Ecto neural progenitor cell (in vitro differentiated cells): ENCODE data around the gene KRT27.

Experiments used
- DNase-seq: peaks from one replicate; pipeline ENCODE4 v3.0.0-alpha.2; 2018; ENCODE audit warnings: low spot score

Gene KRT27

GRCh38 chr17:40809721-40810421 is 27.5 kb upstream of the KRT27 start:
- no peak for DNase-seq

DNA sequence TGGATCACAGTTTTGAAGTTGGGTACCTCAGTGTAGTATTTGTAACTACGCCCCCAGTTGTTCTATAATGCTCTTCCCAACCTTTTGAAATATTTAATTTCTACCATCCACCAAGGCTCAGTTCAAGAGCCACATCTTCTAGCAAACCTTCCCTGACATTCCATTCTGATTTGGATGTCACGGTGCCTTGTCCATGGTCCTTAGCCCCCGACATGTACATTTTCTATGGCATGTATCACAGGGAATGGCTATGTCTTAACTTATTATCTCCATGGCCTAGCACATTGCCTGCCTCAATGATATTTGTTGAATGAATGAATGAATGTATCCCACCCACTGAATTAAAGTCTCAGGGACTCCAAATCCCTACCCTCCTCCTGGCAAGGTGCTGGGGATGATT is 23.8 kb upstream of the KRT27 start:
- DNase-seq: no peak

DNA sequence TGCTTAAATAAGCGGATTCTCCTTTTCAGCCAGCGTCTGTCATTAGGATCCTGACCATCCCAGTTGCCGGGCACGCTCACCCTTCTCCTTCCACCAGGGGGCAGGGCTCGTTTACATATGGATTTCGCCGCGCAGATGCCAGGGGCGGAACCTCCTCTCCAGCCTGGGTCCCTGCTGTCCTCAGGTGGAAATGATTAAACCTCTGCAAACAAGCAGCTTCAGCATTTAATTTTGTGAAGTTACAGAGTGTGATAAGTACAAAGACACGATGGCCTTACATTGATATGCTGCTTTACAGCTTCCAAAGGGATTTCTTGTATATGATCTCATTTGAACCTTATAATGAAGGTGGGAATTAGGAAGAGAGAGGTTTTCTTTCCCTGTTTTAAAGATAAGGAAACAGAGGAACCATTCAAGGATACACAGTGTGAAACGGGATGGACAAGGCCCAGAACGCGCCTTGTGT is 21.3 kb upstream of the KRT27 start:
- peak; percentile 90 for DNase-seq

GRCh38 chr17:40801157-40801556 is 18.8 kb upstream of the KRT27 start:
- DNase-seq: no peak

GRCh38 chr17:40800381-40800780 is 18.0 kb upstream of the KRT27 start:
- no peak for DNase-seq

DNA sequence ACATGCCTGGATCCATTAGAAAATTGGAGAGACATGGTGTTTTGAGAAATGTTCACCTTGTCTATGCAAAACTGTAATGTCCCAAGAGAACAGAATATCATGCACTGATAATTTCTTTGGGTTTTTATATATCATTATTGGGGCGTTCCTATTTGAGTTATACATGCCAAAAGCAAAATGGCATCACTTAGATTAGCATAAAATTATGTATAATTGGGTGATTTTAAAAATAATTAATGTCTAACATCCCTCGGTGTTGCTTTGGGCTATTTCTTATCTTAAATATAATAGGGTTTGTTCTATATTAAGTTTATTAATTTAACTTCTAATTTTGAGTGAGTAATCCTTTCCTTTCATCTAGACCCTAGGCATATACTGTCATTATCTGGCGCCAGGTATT is 17.5 kb upstream of the KRT27 start, which contains the start of gene KRT28:
Gene KRT28 (minus strand): TSS at position 101 of the 400 bp plus-strand sequence. CDS start 66 bp downstream, at position 35.
- no peak for DNase-seq

DNA sequence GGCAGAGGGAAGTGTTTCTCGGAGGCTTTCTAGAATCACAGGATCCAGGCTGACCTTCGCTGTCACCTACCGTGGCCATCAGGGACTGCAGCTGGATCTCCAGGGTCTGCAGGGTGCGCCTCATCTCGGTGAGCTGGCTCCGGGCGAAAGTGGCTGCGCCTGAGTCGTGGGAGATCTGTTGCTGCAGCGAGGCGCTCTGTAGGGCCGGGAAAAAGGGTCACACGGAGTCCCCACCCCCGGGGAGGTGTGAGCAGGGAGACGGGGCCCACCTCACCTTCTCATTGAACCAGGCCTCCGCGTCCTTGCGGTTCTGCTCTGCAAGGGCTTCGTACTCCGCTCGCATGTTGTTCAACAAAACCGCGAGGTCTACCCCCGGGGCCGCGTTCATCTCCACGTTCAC is 14.5 kb upstream of the KRT27 start:
- DNase-seq: no peak

- DNase-seq: no peak
These were observed 12.8 kb upstream of the KRT27 start for GRCh38 chr17:40795019-40795667.

DNA sequence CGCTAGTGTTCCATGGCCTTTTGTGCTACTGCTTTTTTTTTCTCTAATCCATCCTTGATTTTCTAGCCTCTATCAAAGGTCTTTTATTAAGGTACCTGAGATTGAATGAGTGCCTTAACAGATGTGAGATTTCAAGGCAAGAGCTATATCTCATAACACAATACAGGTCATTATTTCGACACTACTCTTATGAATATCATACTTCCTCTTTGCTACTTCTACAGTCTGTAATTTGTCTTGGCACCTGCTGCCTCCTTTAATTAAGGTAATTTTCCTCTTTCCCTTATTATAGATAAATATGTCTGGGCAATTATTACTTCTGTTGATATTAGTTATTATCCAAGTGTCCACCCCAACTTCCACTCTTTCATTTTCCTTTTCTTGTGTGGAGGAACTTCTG is 12.1 kb upstream of the KRT27 start:
- DNase-seq: no peak

DNA sequence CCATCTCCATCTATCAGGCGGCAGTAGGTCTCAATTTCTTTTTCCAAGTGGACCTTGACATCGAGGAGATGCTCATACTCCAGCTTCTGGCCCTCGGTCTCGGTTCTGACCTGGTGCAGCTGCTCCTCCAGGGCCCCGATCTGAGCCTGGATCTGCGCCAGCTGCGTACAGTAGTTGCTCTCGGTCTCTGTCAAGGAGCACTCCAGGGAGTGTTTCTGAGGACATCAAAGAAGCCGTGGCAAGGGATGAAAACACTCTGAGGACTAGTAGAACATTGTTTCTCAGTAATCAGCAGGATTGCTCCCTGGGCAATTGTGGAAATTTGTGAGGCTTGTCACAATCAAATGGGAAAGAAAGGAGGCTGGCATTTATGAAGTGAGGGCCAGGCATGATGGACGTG is 11.5 kb upstream of the KRT27 start:
- no peak for DNase-seq

GRCh38 chr17:40791787-40792436 is 9.6 kb upstream of the KRT27 start:
- no peak for DNase-seq

GRCh38 chr17:40791111-40791510 is 8.8 kb upstream of the KRT27 start:
- DNase-seq: no peak

- no peak for DNase-seq
These were observed 3.0 kb downstream of the KRT27 start for GRCh38 chr17:40779181-40779909.

GRCh38 chr17:40778461-40778860 is 3.9 kb downstream of the KRT27 start:
- DNase-seq: no peak

DNA sequence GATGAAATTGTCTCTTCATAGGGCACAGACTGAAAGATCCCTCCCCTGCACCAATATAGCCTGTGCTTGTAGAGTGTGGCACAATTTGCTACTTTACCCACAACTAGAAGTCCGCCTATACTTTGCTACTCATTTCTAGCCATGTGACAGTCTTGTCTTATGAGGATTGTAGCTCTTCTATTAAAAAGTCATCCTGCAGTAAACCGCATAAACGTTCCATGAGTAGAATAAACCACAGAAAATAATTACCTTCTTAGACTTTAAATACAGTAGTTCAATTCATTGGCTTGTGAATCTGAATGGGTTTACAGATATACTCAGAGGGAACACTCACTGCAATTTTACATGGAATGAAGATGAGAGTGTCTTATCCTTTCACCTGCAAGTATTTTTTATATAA is 4.4 kb downstream of the KRT27 start:
- DNase-seq: no peak

GRCh38 chr17:40777459-40777858 is 4.9 kb downstream of the KRT27 start:
- no peak for DNase-seq

- DNase-seq: no peak
These were observed 6.4 kb downstream of the KRT27 start for GRCh38 chr17:40775945-40776344.

DNA sequence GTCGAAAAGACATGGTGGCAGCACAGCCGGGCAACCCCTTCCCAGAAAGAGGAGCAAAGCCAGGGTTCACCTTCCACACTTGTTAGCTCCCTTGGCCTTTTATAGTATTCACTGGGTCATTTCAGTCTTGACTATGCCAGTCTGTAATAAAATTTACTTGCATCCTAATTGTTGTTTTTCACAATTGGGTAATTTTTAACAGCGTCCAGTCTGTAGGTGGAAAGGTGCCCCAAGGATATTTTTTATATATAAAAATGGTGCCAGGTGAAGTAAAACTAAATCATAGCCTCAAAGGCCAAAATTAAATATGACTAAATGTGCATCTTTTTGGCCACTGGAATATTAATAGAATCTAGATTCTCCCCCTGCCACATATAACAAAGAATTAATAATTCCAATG is 10.2 kb downstream of the KRT27 start, which contains the start of gene KRT26:
Gene KRT26 (minus strand): TSS at position 101 of the 400 bp plus-strand sequence. CDS start 88 bp downstream, at position 13.
- no peak for DNase-seq

- no peak for DNase-seq
These were observed 16.7 kb downstream of the KRT27 start for GRCh38 chr17:40765657-40766056.

DNA sequence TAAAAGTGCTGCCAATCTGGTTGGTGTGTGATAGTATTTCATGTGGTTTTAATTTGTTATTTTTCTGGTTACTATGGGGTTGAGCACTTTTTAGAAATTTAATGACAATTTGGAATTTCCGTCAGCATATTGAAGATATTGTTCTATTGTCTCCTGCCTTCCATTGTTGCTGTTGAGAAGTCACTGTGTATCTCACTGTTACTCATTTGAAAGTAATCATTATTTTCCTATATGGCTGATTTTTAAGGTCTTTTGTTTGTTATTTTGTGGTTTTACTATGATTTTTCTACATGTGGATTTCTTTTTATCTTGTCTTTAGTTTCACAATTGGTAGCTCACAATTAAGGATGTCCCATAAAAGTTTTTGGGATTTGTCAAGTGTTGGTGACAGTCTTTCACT is 18.6 kb downstream of the KRT27 start:
- no peak for DNase-seq

GRCh38 chr17:40760105-40761016 is 22.0 kb downstream of the KRT27 start:
- no peak for DNase-seq
